Right lung (tissue), 5 donors: Measurements from ENCODE around the gene CSNK1E. TPM values are rescaled to one million over a fixed set of nuclear protein-coding genes. Genes with fewer than 3 reads are reported as not detected.

Experiments
- DNase-seq, 2 donors: peaks; one replicate each; pipeline ENCODE4 v3.0.0-alpha.2; 2013
- polyA plus RNA-seq, 5 donors: library from polyadenylated mRNA; unstranded; fragments of 120-200 nt; gene quantifications; one replicate each; pipeline versions ENCODE4 v1.2.1 to v1.2.3, GENCODE V29; 2013; ENCODE audit warnings: inconsistent platforms in 1 of 5, low replicate concordance in 1 of 5; ENCODE audit not compliant: insufficient read length in 5 of 5, insufficient read depth in 1 of 5

CSNK1E gene
- polyA plus RNA-seq, 5 donors, result 148 to 201 (median 194) TPM

DNA sequence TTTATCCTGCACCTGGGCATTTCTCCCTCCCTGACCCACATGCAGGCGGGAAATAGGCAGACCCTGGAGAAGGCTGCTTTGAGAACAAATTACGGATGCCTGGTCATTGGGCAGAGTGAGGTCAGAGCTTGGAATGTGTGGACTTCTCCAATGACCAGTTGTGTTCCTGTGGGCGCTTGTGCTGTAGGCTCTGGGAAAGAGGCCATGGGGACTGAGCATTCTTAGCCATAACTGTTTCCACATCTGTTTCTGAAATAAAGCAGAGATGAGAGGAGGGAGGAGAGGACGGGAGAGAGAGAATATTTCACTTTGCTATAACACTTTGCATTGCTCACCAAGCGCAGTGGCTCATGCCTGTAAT, 33.2 kb downstream of the CSNK1E start:
- no peak for DNase-seq

DNA sequence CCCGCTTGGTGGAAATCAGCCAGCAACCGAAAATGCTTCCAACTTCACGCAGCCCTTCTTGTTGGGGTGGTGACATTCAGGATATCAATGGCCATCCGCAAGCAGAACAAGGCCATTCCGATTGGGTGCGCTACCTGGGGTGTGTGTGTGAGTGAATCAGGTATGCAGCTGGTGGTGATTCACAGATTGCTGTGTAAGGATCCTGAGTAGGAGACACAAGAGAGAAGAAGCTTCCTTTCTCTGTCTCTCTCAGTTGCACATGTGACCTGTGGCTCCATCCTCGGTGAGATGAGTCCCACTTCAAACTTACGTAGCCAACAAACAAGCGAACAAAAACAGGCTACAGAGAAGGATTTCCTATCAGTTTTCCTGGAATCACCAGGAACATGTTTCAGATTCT, 34.8 kb downstream of the CSNK1E start:
- no peak for DNase-seq

DNA sequence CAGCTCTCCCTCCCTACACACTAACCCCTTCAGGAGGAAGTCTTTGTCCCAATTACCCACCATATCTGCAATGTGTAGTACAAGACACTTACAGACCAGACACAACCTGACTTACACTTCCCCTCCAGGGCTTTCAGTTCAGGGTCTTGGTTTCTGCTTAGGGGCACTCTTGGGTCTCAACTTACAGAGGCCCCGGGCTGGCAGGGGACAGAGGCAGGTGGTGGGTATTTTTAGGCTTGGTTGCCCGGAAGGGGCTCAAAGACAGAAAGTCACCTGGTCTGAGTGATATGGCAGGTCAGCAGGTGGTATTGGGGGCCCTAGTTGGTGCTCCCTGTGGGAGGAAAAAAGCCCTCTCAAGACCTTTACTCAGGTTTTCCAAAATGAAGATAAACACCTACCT, 41.1 kb downstream of the CSNK1E start:
- no peak for DNase-seq

DNA sequence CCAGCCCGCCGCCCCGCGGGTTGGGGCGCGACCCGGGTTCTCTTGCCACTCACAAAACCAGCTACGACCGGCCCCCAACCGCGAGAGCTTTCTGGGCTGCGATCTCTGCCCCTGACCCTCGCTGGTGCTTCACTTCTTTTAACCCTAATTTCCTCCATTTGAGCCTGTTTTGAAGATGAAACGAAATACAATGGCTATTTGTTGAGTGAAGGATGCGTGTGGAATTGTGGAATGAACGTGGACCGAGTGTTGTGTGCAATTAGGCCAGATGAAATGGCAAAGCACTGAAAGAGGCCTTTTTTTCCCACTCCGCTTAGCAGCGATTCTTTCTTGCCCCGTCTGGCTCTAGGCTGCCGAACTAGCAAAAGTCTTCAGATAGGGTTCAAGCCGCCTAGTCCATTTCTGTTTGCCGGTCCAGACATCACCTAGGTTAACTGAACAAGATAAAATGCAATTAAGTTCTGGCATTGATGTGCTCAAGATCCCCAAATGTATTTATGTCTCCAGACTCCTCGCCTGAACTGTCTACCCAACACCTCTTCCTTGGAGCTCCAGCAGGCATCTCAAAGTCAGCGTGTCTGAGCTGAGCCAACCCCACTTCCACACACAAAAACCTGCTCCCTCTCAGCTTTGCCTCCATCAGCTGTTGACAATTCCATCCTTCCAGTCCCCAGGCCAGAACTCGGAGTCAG, 44.0 kb downstream of the CSNK1E start:
- DNase-seq, result no peak

DNA sequence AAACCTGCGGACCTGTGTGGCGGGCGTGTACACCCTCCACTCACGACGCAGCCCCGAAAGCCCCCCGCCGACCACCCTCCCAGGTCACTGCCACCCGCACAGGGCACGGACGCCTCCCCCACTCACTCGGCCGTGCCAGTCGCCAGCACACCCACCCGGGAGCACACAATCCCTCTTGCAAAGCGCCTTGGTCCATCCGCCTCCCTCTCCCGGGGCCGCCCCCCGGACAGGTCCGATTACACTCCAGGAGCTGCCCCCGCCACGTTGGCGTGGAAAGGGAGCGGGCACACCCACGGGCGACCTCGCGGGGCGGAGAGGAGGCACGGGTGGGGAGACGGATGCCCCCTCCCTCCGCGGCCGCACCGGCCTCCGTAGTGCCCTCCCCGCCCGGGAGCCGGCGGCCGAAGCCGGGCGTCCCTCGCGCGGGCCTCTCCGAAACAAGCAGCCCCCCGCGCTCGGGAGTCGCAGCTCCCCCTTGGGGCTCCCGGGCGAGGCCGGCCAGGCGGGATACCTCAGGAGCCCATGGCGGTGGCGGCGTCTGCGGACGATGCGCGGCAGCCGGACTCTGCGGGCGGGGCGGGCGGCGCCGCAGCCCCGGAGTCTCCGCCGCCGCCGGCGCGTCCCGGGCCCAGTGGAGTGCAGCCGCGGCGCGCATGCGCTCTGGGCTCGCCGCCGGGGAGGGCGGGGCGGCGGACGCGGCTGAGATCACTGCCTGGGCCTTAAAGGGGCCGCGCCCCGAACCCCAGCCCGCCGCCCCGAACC, 44.7 kb downstream of the CSNK1E start, which contains the start of gene TMEM184B:
Gene TMEM184B, minus strand, starts transcription at position 638 of the 762 bp plus-strand sequence. CDS start 25,049 bp downstream, outside the sequence.
- DNase-seq, result peak; percentile 81

DNA sequence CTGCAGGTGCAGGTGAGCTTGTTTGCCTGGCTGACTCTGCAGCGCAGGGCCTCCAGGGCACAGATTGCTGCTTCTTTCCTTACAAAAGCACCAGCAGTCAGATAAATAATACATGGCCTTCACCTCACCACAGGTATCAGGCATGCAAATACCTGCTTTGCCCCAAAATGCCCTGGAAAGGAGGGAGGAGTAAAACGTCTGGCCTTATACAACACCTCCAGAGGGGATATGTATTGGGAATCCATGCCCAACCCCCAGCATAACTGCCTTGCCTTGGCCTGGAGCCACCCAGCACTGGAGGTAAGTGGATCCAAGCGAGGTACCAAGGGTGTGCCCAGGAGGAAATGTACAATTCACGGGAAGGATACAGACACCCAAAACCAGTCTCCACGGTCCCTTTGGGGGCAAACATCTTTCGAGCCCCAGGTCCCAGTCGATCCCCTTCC, 45.3 kb downstream of the CSNK1E start:
- no peak for DNase-seq

DNA sequence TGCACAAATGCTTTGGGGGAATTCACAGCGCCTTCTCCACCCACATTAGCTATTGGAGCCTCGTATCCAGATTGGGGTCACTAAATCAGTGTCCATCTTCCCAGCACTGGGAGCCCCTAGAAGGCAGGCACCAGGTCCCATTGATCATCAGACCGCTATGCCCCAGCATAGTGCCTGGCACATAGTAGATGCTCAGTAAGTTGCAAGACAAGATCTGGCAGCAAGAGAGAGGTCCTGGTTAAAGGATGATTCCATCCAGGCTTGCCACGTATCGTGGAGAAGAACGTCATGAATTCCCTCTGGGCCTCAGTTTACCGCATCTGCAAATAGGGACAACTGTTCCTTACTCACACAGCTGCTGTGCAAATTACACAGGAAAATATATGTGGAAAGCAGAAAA, 46.1 kb downstream of the CSNK1E start:
- no peak for DNase-seq

DNA sequence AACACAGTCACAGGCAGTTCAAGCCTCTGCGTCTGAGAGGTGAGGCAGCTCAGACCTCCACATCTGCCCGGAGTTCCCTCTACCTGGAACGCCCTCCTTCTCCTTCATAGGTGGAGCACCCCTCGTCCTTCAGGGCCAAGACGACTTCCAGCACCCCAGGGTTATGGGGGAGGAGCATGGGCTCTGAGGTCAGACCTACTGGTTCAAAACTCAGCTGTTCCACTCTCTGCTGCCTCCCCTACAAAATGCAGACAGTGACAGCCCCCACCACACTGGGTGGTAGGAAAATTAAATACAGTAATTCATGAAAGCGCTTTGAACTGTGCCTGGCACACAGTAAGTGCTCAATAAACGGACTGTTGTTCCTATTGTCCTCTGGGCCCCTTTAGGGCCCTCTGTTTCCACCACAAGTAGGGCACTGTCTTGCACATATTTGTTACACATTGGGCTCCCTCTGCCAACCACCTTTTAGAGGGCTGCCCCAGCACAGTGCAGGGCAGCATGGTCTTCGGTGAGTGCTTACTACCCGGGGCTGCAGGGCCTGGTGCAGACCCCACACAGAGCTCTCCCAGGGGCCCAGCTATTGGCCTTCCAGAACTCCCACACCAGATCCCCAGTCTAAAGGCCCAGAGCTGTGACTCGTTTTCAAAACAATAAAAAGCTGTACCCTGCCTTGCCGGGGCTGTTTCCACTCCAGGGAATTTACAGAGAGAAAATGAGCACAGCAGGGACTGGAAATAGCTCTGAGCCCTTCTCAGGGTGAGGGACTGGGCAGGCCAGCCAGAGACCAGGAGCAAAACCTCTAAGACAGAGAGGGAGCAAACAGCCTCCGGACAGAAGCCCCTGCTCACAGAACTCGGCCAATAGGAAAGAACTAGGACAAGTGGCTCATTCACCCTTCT, 46.9 kb downstream of the CSNK1E start:
- no peak for DNase-seq

DNA sequence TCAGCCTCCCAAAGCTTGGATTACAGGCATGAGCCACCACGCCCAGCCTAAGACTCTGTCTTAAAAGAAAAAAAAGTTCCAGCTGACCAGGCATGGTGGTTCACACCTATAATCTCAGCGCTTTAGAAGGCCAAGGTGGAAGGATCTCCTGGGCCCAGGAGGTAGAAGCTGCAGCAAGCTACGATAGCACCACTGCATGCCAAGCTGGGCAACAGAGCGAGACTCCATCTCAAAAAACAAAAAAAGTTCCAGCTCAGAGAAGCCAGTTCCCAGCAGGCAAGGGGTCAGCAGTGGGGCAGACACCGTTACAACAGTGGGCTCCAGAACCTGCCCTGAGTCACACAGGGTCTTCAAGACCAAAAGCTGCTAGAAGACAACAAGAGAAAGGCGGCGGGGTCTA, 47.8 kb downstream of the CSNK1E start:
- no peak for DNase-seq

DNA sequence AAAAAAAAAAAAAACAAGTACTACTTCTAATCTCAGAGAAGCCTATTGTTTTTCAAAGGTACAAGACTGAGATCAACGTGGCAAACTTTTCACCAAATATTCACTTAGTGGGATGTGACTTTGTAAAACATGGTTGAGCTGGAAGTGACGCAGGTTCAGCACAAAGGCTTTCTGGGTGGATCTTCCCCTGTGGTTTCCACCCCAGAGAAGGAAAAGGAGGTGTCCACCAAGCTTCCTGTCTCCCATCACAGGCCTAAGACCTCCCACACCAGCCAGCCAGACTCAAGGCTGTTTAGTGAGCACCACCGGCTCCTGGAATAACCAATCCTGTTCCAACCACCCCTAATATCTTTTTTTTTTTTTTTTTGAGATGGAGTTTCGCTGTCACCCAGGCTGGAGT, 50.1 kb downstream of the CSNK1E start:
- no peak for DNase-seq

DNA sequence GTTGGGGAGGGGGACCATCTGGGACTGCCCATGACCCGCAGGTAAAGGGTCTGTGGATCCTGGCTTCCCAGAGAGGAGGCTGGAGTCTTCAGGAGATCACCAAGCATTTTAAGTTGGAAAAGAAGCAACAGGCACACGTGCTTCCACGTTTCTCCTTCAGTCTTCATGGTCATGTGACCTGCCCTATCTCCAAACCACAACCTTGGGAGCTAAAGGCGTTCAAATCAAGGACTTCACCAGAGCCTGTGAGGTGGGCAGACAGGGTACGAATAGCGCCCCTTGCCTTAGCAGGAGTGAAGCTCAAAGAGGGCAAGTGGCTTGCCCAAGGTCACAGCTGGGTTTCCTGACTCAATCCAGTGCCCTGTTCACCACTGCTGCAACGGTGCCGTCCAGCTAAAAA, 51.1 kb downstream of the CSNK1E start:
- DNase-seq, result no peak

DNA sequence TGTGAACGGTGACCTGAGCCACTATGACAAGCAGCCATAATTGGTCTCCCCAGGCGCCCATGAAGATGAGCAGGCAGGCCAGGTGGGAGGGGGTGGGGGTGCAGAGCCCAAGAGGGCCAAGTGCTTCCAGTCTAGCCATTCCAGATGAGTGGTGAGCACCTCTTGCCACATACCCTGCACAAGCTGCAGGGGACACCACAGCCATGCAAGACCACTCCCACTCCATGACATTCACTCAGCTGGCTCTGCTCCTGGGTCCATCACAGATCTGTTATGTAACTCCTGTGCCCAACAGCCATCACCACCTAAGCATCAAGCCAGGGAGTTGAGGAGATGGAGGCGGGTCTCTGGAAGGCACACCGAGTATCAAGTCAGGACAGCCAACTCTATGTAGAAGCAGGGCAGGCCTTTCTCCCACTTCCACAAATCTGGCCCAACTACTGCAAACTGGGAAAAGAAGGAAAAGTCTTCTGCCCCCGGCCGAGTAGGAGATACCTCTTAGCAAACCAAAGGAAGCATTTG, 52.9 kb downstream of the CSNK1E start:
- DNase-seq, result no peak

DNA sequence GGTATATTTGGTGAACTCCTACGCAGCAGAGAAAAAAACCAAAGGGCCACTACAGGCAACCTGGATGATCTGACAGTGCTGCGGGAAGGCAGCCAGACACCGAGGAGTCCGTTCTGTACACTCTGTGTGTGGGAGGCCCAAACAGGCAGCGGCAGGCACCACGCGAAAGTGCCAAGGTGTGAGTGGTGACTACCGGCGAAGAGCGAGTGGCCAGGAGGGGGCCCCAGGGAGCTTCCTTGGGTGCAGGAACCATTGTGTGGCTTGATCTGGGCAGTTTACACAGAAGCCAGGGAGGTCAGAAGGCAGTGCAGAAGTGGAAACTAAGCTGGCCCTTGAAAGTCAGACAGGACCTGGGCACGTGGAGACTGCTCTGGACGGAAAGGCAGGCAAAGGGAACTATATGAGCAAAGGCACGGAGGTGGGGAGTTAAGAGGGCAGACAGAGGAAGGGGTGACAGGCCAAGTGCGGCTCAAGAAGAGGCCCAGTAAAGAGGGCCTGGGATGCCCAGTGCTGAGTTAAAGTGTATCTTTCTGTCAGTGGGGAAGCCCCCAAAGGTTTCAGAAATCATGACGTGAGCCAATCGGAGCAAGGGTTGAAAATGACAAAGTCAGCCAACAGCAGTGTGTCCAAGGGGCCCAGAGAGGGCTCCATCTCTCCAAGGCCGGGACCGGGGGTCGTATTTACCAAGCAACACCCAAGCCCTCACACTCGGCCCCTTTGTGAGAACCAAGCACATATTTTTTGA, 55.0 kb downstream of the CSNK1E start:
- no peak for DNase-seq

DNA sequence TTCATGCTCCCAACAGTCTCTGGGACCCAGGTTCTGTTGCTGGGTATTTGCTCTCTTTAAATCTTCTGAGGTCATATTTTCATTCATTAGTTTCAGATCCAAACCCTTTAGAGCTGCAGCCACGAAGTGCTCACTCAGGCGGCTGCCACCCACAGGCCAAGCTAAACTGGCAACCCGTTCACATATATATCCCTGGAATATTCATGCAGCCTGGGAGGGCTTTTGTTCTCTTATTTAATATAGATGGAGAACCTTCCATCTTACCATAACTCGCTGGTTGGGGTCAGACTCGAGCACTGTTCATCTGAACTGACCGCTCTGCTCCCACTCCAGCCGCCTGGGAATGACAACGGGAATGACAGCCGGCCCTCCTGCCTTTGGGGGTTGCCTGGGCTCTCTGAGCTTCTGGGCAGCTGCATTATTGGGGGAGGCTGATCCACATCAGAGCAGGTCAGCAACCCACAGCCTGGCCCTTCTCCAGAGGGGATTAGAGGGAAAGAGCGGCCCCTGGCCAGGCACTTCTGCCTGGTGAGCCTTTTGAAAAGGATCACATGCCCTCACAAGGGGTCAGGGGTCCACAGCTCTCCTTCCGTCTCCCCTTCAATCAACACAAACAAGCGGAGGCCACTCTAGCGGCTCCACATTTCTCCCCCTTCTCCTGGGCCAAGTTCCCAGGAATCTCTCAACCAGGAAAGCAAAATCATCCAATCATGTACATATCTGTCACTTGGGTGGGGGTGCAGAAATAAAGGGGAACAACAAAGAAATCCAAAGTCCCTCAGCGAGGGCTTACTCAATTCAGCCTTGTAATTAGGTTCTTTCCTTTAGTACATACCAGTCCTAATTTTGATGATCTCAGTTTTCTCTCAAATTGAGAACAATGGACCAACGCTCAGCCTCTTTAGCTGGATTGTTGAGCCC, 56.2 kb downstream of the CSNK1E start:
- DNase-seq, result peak in 1 of 2 donors; percentile 40

DNA sequence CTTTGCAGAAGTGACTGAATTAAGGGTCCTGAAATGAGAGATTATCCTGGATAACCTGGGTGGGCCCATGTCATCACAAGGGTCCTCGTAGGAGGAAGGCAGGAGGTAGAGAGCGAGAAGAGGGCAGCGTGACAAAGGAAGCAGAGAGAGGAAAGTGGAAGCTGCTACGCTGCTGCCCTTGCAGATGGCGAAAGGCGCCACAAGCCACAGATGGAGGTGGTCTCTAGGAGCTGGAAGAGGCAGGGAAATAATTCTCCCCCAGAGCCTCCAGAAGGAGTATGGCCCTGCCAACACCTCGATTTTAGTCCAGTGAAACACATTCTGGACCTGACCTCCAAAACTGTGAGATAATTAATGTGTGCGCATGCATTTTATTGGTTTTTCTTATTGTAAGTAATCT, 57.9 kb downstream of the CSNK1E start:
- DNase-seq, result no peak

DNA sequence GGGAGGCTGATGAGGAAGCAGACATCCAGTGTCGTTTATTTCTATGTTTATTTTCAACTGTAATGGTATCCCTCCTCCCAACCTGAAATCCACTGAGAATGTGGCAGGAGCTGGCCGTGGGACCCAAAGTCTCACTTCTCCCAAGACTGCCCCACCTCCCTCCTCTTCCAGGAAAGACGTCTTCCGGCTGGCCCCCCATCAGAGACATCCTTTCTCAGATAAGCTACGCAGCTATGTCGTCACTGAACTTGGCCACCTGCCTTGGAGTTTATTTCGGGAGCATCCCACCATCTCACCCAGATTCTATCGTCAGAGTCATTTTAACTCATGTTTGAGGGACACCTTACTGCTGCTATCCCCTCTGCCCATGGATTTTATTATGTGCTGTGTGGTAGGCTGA, 58.3 kb downstream of the CSNK1E start:
- no peak for DNase-seq

DNA sequence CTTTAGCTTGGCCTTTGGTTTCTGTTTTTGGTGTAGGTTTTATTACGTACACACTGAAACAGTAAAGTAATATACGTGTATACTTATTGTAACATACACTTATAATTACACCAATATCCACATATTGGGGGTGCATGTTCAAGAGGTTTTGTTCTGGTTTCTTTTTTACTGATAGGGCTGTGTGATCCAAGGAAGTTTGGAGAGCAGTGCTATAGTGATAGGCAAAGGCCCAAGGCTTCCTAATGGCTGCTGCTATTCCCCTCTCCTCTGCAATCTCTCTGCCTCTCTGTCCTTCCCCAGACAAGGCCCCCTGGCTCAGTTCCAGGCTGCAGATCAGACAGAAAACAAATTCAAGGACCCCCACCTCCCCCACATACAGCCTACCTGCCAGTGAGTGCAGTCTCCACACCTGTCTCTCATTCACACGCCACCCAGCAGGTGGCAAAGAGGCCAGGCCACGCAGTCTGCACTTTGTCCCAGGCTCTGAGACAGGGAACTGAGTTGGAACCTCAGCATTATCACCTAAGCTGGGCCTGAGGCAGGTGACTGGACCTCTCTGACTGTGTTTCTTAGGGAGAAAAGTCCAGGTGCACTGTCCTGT, 59.5 kb downstream of the CSNK1E start:
- DNase-seq, result no peak

DNA sequence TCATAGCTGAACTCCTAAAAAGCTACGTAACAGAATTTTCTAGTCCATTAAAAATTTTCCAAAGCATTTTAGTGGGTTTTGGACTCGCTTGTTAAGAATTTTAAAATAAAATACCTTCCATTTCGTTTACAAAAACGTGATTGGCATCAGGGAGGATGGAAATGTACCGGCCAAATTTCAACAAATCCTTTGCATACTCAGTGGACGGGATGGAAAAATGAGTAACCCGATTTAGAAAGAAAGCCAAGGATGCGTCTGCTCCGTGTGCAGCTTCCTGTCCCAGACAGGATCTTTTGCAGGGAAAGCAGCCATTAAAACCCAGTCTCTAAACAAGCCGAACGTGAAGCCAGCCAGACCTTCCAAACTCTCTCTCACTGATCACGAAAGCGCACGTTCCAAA, 60.1 kb downstream of the CSNK1E start:
- DNase-seq, result no peak

DNA sequence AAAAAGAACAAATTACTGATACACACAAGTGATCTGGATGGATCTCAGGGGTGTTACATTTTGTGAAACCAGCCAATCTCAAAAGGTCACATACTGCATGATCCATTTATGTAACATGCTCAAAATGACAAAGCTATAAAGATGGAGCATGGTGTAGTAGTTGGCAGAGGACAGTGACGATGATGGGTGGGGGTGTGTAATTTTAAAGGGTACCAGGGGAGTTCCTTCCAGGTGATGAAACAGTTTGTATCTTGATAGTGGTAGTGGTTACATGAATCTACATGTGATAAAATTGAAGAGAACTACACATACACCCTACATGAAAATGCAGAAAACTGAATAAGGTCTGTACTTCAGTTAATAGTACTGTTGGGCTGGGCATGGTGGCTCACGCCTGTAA, 61.5 kb downstream of the CSNK1E start:
- DNase-seq, result no peak

DNA sequence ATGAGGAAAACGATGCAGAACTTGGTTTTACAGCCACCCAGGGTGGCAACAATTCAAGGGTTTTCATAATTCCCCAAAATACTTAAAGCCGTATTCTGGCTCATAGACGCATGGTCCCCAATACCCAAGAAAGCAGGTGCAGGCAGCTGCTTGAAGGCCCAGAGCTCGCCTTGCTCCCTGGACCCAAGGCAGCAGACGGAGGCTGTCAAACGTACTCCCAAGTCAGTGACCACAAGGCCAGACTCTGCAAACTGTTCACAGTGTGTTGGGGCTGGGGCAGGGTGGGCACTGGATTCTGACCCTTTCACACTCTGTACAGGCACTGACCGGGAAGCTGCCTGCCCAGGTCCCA, 65.9 kb downstream of the CSNK1E start:
- DNase-seq, result no peak
